Fibroblast of pulmonary artery (primary cell): ENCODE measurements around the gene BLM.

Experiments
- DNase-seq: peaks from one replicate; pipeline ENCODE4 v3.0.0-alpha.2; 2010; ENCODE audit warnings: low read depth
- H3K4me3 ChIP-seq: replicated peaks from 2 replicates; pipeline ENCODE4 v1.5.1; 2011; ENCODE audit warnings: low read depth, mild to moderate bottlenecking, control low read depth, low read length, moderate library complexity
- CTCF ChIP-seq: IDR thresholded peaks from 2 replicates; pipeline ENCODE4 v1.5.1; 2011; ENCODE audit warnings: mild to moderate bottlenecking, control low read depth, low read length, inconsistent platforms; ENCODE audit errors: missing control alignments

Gene BLM

GRCh38 chr15:90679959-90680358 is 37.2 kb upstream of the BLM start:
- no peak for TF ChIP-seq CTCF
- peak; percentile 15 for DNase-seq
- no peak overlapping the region for H3K4me3 ChIP-seq

GRCh38 chr15:90680371-90680935 is 36.7 kb upstream of the BLM start:
- no peak overlapping the region for H3K4me3 ChIP-seq
- peak; percentile 84 for DNase-seq
- no peak for TF ChIP-seq CTCF

- TF ChIP-seq CTCF, result no peak
- no peak overlapping the region for H3K4me3 ChIP-seq
- no peak for DNase-seq
These were observed 36.1 kb upstream of the BLM start for GRCh38 chr15:90681056-90681455.

GRCh38 chr15:90681480-90681879 is 35.7 kb upstream of the BLM start:
- TF ChIP-seq CTCF, result no peak
- DNase-seq, result peak; percentile 85
- no peak overlapping the region for H3K4me3 ChIP-seq

DNA sequence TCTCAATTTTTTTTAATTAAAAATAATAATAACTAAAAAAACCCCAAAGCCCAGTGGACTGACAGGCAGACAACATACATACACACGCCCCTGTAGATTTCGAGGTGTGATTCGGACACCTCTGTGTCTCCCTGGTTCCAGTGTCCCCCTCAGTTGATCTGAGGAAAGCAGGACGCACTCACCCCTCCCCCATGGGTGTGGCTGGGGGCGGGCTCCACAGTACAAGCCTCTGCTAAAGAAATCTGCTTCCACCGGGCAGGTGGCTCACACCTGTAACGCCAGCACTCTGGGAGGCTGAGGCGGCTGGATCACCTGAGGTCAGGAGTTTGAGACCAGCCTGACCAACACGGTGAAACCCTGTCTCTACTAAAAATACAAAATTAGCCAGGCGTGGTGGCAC is 33.8 kb upstream of the BLM start:
- no peak for TF ChIP-seq CTCF
- DNase-seq, result no peak
- no peak overlapping the region for H3K4me3 ChIP-seq

GRCh38 chr15:90683876-90684275 is 33.3 kb upstream of the BLM start:
- DNase-seq, result no peak
- no peak for TF ChIP-seq CTCF

GRCh38 chr15:90684281-90684680 is 32.9 kb upstream of the BLM start:
- DNase-seq, result peak; percentile 44
- no peak for TF ChIP-seq CTCF
- H3K4me3 ChIP-seq, result no peak overlapping the region

More at GRCh38 chr15:90683876-90684275, 33.3 kb upstream of the BLM start:
- H3K4me3 ChIP-seq, result no peak overlapping the region
